GM12878 (cell line): ENCODE measurements around the gene TLCD2. TPM values are rescaled to one million over a fixed set of nuclear protein-coding genes. Genes with fewer than 3 reads are reported as not detected.

Experiments
- BCLAF1 ChIP-seq: fragments of 450-650 bp; IDR thresholded peaks from 2 replicates; pipeline ENCODE4 v1.6.1; 2017; ENCODE audit warnings: antibody characterized with exemption, mild to moderate bottlenecking, moderate library complexity
- BMI1 ChIP-seq: fragments of 450-650 bp; IDR thresholded peaks from 2 replicates; pipeline ENCODE4 v1.6.1; 2016; ENCODE audit warnings: mild to moderate bottlenecking, moderate library complexity, borderline replicate concordance
- CBX5 ChIP-seq: sonication (generic); IDR thresholded peaks from 2 replicates; pipeline ENCODE4 v1.6.1; 2016; ENCODE audit warnings: low read depth, moderate library complexity, mild to moderate bottlenecking, inconsistent platforms
- ESRRA ChIP-seq: IDR thresholded peaks from 2 replicates; pipeline ENCODE4 v1.6.1; 2012; ENCODE audit warnings: mild to moderate bottlenecking, low read length, improper control_type of control experiment
- FOS ChIP-seq: IDR thresholded peaks from 3 replicates; pipeline ENCODE4 v1.6.1; 2011; ENCODE audit warnings: borderline replicate concordance; ENCODE audit not compliant: insufficient read length; ENCODE audit errors: extremely low read depth
- GATAD2B ChIP-seq: fragments of 450-650 bp; conservative IDR thresholded peaks from 2 replicates; pipeline ENCODE4 v1.6.1; 2017; ENCODE audit warnings: low read depth, mild to moderate bottlenecking, moderate library complexity
- MLLT1 ChIP-seq: fragments of 450-650 bp; IDR thresholded peaks from 2 replicates; pipeline ENCODE4 v1.6.1; 2016; ENCODE audit warnings: mild to moderate bottlenecking
- NFYB ChIP-seq: IDR thresholded peaks from 2 replicates; pipeline ENCODE4 v1.6.1; 2011; ENCODE audit warnings: low read depth, mild to moderate bottlenecking, low read length, improper control_type of control experiment, moderate library complexity; ENCODE audit not compliant: insufficient read depth
- RELA ChIP-seq: fragments of 450-650 bp; IDR thresholded peaks from 2 replicates; pipeline ENCODE4 v1.8.0; 2014; ENCODE audit warnings: borderline replicate concordance; ENCODE audit not compliant: partially characterized antibody
- RFX5 ChIP-seq: IDR thresholded peaks from 2 replicates; pipeline ENCODE4 v1.6.1; 2011; ENCODE audit warnings: low read depth, low read length, improper control_type of control experiment
- SMAD1 ChIP-seq: fragments of 450-650 bp; IDR thresholded peaks from 2 replicates; pipeline ENCODE4 v1.6.1; 2018; ENCODE audit warnings: mild to moderate bottlenecking, low read depth; ENCODE audit not compliant: partially characterized antibody
- SREBF2 ChIP-seq: IDR thresholded peaks from 2 replicates; pipeline ENCODE4 v1.6.1; 2012; ENCODE audit warnings: mild to moderate bottlenecking, low read length
- TAF1 ChIP-seq: IDR thresholded peaks from 2 replicates; pipeline ENCODE4 v1.6.1; 2011; ENCODE audit warnings: mild to moderate bottlenecking, low read depth, low read length, borderline replicate concordance
- TCF12 ChIP-seq: IDR thresholded peaks from 2 replicates; pipeline ENCODE4 v1.6.1; 2011; ENCODE audit warnings: low read depth, mild to moderate bottlenecking, low read length
- TCF3 ChIP-seq: IDR thresholded peaks from 2 replicates; pipeline ENCODE4 v1.6.1; 2012; ENCODE audit warnings: low read depth, mild to moderate bottlenecking, low read length, borderline replicate concordance; ENCODE audit not compliant: insufficient read depth
- ZBTB40 ChIP-seq: fragments of 450-650 bp; IDR thresholded peaks from 2 replicates; pipeline ENCODE4 v1.6.1; 2016; ENCODE audit warnings: mild to moderate bottlenecking, moderate library complexity, borderline replicate concordance
- polyA plus RNA-seq, 11 experiments: library from polyadenylated mRNA; depleted of rRNA in 4 of 11; unstranded in 6 of 11; stranded (reverse) in 5 of 11; fragments of >200 nt; fragmentation: Nextera tagmentation in 4 of 11; fragmentation: Illumina TruSeq in 1 of 11; extraction: Ambion mirVana in 4 of 11; extraction: Trizol in 1 of 11; gene quantifications; 1 replicate in 1 of 11; 2 replicates in 10 of 11; pipeline versions ENCODE4 v1.2.1 to v1.2.3, GENCODE V29; 2011 to 2016; ENCODE audit warnings: inconsistent platforms in 2 of 11, missing spikeins in 2 of 11, low read depth in 1 of 11
- total RNA-seq, 4 experiments: library from RNA; depleted of rRNA in 3 of 4; stranded (reverse); fragments of >200 nt in 3 of 4; fragmentation: Illumina TruSeq in 1 of 4; extraction: Trizol in 1 of 4; gene quantifications; 2 replicates each; pipeline versions ENCODE4 v1.2.1 to v1.2.3, GENCODE V29; 2013 to 2021
- TF ChIP-seq, protein P1 (sequence below): fragments of 450-650 bp; IDR thresholded peaks from 2 replicates; pipeline ENCODE4 v1.6.1; 2018; ENCODE audit warnings: borderline replicate concordance, mild to moderate bottlenecking; ENCODE audit not compliant: partially characterized antibody

TLCD2 gene
- total and polyA plus RNA-seq, 10 of the 15 experiments (the other 5 are each of a cell fraction or from before 2014, with no cell fraction given), result 0.02 to 0.15 (median 0.05) TPM; not detected in 2

DNA sequence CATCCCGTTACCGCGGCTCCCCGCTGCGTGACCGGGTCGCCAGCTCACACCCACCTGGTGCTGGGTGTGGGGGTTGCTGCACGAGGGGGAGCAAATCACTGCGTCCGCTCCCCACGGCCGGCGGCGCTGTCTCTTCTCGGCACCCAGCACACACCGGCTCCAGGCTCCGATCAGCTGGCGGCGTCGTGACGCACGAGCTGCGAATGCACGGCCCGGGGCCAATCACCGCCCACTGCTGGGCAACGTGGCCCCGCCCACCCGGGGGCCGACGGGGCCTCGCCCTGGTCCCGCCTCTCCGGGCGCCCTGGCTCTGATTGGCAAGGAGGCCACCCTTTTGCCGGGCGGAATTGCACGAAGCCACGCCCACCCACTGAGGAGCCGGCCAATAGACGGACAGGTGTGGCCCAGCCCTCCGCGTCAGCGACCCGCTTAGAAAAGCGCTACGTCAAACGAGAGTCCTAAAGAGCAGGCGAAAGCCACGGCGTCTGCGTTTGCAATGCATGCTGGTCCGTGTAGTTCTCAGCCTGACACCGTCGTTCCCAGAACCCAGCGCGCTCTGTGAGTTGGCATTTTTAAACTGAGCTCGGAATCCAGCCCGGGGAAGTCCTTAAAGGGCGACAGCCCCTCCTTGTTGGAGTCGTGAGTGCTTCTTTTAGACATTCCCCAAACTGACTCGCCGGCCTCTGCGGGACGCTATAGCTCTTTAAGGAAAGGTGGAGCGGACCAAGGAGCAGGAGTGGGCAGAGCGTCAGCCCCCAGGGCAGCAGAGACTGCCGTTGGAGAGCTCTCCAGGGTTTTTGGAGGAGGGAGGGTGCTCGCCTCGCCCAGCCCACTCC lies 6.1 kb upstream of the TLCD2 start (continued):
- TF ChIP-seq ZBTB40 (no peak; the same call in 1 of the 2 replicates), TCF12 (peak; percentile 51; the same call in 1 of the 2 replicates), RELA (peak; percentile 33), BCLAF1 (no peak), FOS (peak; percentile 76), ESRRA (no peak), TCF3 (0 out of 2 replicates have a peak, but pooled peaks have one; percentile 53), GATAD2B (0 out of 2 replicates have a peak, but pooled peaks have one; percentile 21), BMI1 (no peak), SMAD1 (peak; percentile 74), RFX5 (peak; percentile 87), CBX5 (no peak), MLLT1 (no peak; the same call in 1 of the 2 replicates), NFYB (peak; percentile 99), TAF1 (peak; percentile 93), SREBF2 (no peak)
- TF ChIP-seq, protein P1, sequence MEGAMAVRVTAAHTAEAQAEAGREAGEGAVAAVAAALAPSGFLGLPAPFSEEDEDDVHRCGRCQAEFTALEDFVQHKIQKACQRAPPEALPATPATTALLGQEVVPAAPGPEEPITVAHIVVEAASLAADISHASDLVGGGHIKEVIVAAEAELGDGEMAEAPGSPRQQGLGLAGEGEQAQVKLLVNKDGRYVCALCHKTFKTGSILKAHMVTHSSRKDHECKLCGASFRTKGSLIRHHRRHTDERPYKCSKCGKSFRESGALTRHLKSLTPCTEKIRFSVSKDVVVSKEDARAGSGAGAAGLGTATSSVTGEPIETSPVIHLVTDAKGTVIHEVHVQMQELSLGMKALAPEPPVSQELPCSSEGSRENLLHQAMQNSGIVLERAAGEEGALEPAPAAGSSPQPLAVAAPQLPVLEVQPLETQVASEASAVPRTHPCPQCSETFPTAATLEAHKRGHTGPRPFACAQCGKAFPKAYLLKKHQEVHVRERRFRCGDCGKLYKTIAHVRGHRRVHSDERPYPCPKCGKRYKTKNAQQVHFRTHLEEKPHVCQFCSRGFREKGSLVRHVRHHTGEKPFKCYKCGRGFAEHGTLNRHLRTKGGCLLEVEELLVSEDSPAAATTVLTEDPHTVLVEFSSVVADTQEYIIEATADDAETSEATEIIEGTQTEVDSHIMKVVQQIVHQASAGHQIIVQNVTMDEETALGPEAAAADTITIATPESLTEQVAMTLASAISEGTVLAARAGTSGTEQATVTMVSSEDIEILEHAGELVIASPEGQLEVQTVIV, result peak; percentile 16
